BE2C (cell line): Measurements from ENCODE around the gene ASIC5.

Source experiments
- DNase-seq: peaks from one replicate; pipeline ENCODE4 v3.0.0-alpha.2; 2020
- H3K27me3 ChIP-seq: fragments of 250-450 bp; sonication (Bioruptor Pico); 2 replicates; pipeline ENCODE4 v1.5.1; 2020; ENCODE audit warnings: mild to moderate bottlenecking
- H3K36me3 ChIP-seq: fragments of 250-450 bp; sonication (Bioruptor Pico); 2 replicates; pipeline ENCODE4 v1.5.1; 2020; ENCODE audit warnings: mild to moderate bottlenecking
- H3K4me1 ChIP-seq: fragments of 250-450 bp; sonication (Bioruptor Pico); 2 replicates; pipeline ENCODE4 v1.5.1; 2020
- H3K4me3 ChIP-seq: 2 replicates; pipeline ENCODE4 v1.5.1; 2011; ENCODE audit warnings: low read depth, low read length
- H3K9me3 ChIP-seq: fragments of 250-450 bp; sonication (Bioruptor Pico); 2 replicates; pipeline ENCODE4 v1.5.1; 2020
- TF ChIP-seq, protein P1 (sequence below): IDR thresholded peaks from 2 replicates; pipeline ENCODE4 v1.5.1; 2012; ENCODE audit warnings: mild to moderate bottlenecking, low read depth, low read length

Gene ASIC5

DNA sequence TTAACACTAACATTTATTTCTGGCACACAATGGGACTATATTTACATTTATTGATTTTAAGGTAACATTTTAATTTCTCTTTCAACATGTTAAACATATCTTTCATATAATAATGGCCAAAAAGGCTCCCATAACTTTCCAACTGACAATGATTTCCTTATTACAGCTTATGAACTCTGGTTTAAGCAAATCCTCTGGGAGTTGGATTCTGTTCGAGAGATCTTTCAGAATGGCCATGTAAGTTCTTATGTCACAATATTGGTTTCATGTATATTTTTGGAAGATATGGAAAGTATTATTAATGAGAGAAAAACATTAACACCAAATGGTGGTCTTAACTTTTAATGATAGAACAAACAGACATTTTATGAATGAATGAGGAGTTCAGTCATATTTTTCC, 41.5 kb upstream of the ASIC5 start:
- H3K36me3 ChIP-seq = no peaks in the 10 kb centered on the region
- H3K9me3 ChIP-seq = no peaks in the 10 kb centered on the region
- H3K27me3 ChIP-seq = no peaks in the 10 kb centered on the region; the same call in 1 of the 2 replicates
- H3K4me1 ChIP-seq = no peaks in the 10 kb centered on the region
- H3K4me3 ChIP-seq = no peak overlapping the region
- no peak for DNase-seq
- TF ChIP-seq, protein P1, sequence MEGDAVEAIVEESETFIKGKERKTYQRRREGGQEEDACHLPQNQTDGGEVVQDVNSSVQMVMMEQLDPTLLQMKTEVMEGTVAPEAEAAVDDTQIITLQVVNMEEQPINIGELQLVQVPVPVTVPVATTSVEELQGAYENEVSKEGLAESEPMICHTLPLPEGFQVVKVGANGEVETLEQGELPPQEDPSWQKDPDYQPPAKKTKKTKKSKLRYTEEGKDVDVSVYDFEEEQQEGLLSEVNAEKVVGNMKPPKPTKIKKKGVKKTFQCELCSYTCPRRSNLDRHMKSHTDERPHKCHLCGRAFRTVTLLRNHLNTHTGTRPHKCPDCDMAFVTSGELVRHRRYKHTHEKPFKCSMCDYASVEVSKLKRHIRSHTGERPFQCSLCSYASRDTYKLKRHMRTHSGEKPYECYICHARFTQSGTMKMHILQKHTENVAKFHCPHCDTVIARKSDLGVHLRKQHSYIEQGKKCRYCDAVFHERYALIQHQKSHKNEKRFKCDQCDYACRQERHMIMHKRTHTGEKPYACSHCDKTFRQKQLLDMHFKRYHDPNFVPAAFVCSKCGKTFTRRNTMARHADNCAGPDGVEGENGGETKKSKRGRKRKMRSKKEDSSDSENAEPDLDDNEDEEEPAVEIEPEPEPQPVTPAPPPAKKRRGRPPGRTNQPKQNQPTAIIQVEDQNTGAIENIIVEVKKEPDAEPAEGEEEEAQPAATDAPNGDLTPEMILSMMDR = no peak

DNA sequence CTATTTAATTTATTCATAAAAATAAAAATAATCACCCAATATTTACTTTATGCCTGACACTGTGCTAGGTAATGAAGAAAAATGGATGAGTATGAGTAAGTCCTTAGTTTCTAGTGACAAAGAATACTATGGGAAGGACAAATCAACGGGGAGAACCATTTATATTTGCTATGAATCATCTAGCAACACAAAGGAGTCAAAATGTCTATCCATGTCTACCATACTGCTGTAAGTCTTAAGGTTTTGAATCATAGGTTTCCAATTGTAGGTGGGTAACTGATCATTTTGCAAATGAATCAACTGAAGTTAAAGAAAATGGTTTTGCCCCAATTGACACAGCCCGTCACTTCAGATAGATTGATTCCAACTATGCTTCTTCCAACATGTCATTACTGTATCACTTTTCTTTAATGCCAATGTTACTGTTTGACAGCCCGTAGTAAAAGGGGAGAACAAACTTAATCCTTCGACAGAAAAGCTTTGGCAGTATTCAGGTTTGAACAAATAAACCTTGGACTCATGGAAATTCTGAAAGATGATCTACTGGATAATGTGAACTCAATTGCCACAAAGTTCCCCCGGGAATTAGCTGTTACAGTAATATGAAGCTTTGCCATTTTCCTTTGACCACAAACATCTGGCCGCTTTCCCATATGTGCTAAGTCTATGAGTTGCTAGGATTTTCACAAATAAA, 40.6 kb upstream of the ASIC5 start:
- no peak for DNase-seq
- TF ChIP-seq, protein P1 = no peak
- H3K4me3 ChIP-seq = no peak overlapping the region

DNA sequence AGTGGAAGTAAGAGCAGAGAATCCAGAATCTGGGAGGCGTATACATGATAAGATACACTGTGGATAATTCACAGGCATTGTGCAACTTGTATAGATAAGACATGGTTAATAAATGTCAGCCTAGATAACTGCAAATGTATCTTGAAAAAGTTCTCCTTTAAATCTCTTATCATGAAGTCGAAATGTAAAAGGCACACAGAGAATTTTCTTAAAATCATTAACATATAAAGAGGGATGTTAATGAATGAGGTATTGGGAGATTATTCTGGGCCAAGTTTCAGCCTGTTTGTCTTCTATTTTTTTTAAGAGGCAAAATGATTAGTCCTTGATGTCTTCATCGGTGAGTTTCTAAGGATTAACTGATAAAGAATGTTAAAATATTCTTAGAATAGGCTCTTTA, 38.3 kb upstream of the ASIC5 start:
- Histone ChIP-seq H3K27me3 (no peaks in the 10 kb centered on the region; the same call in 1 of the 2 replicates), H3K4me1 (no peaks in the 10 kb centered on the region), H3K9me3 (no peaks in the 10 kb centered on the region), H3K36me3 (no peaks in the 10 kb centered on the region), H3K4me3 (no peak overlapping the region)
- TF ChIP-seq, protein P1 = no peak
- no peak for DNase-seq

More for the DNA sequence above, 40.6 kb upstream of the ASIC5 start:
- Histone ChIP-seq H3K27me3 (no peaks in the 10 kb centered on the region; the same call in 1 of the 2 replicates), H3K4me1 (no peaks in the 10 kb centered on the region), H3K36me3 (no peaks in the 10 kb centered on the region), H3K9me3 (no peaks in the 10 kb centered on the region)

DNA sequence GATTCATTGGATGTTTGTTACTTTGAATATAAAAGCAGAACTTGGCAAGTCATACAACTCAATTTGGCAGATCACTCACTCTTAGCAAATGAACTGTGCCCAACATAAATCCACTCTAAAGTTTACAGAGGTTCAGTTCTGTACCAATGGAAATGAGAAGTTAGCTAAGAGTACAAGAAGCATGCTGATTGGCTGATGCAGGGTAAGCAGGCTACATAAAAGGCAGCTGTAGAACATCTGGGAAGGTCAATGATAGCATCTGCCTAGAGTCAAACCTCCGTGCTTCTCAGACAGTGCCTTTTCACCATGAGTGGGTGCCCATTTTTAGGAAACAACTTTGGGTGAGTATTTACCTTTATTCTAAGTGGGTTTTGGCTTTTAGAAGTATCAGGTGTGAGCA, 37.4 kb upstream of the ASIC5 start, which contains the start of gene TDO2:
TSS of gene TDO2 (plus strand) at position 244 of the 400 bp plus-strand sequence. CDS start at position 307, 63 bp downstream.
- no peaks in the 10 kb centered on the region for H3K4me1 ChIP-seq
- DNase-seq = no peak
- no peaks in the 10 kb centered on the region for H3K36me3 ChIP-seq
- no peaks in the 10 kb centered on the region for H3K9me3 ChIP-seq
- no peak within 1 kb of the TSS for H3K4me3 ChIP-seq
- TF ChIP-seq, protein P1 = no peak
- no peaks in the 10 kb centered on the region; the same call in 1 of the 2 replicates for H3K27me3 ChIP-seq

DNA sequence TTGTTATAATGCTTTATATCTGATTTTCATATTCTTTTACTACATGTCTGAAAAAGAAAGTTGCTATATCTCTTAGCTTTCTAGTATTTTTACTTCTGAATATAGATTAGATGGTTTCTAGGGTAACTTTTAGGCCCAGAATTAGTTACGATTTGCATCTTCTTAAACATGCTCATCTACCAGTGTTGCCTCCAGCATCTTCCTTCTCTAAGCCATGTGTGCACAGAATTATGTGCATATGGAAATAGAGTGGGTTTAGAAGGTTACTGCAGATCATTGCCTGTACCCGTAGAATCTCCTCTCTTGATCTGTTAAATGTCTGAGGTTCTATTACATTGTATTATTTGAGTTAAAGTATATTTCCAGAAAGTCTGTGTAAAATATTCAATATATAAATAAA, 34.9 kb upstream of the ASIC5 start:
- TF ChIP-seq, protein P1 = no peak
- H3K4me1 ChIP-seq = no peaks in the 10 kb centered on the region

DNA sequence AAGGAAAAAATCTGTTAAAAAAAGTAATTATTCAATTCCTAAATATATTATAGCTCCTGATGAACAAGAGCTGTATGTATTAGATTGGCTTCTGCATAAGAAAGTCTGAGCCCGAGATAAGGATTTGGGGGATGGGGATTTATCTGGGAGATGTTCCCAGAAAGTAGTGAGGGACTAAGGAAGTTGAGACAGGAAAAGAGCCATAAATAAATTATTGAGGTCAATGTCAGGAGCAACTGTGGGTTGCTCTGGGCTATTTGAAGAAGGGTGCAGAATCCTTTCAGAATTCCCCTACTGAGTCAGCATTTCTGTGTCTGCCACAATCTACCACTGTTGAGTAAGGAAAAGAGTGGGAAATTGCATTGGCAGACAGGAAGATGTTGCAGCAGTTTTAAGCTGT, 34.3 kb upstream of the ASIC5 start:
- no peaks in the 10 kb centered on the region for H3K4me1 ChIP-seq
- H3K27me3 ChIP-seq = no peaks in the 10 kb centered on the region
- no peaks in the 10 kb centered on the region for H3K9me3 ChIP-seq
- no peak for DNase-seq
- TF ChIP-seq, protein P1 = no peak
- H3K36me3 ChIP-seq = no peaks in the 10 kb centered on the region
- H3K4me3 ChIP-seq = no peak overlapping the region

More for the DNA sequence above, 34.9 kb upstream of the ASIC5 start:
- H3K9me3 ChIP-seq = no peaks in the 10 kb centered on the region
- DNase-seq = no peak
- no peaks in the 10 kb centered on the region for H3K27me3 ChIP-seq
- H3K4me3 ChIP-seq = no peak overlapping the region
- H3K36me3 ChIP-seq = no peaks in the 10 kb centered on the region
